MM.1S (cell line): ENCODE results near the gene LHX5.

Experiments used
- DNase-seq: peaks from one replicate; pipeline ENCODE4 v3.0.0-alpha.2; 2015
- H2AFZ ChIP-seq: fragments of 300-600 bp; sonication (generic); 2 replicates; pipeline ENCODE4 v1.6.0; 2016; ENCODE audit warnings: antibody characterized with exemption, low read length
- H3F3A ChIP-seq: fragments of 300-600 bp; sonication (generic); 2 replicates; pipeline ENCODE4 v1.6.1; 2016; ENCODE audit warnings: mild to moderate bottlenecking, antibody characterized with exemption, low read length, moderate library complexity, mixed read lengths; ENCODE audit not compliant: insufficient read depth
- H3K27ac ChIP-seq: fragments of 300-600 bp; sonication (generic); 2 replicates; pipeline ENCODE4 v1.5.1; 2016; ENCODE audit warnings: mild to moderate bottlenecking, low read length
- H3K27me3 ChIP-seq: fragments of 300-600 bp; sonication (generic); replicated peaks from 2 replicates; pipeline ENCODE4 v1.6.0; 2016; ENCODE audit warnings: low read length; ENCODE audit not compliant: insufficient read depth
- H3K36me3 ChIP-seq: fragments of 300-600 bp; sonication (generic); replicated peaks from 2 replicates; pipeline ENCODE4 v1.6.1; 2016; ENCODE audit warnings: mild to moderate bottlenecking, low read length, mixed read lengths; ENCODE audit not compliant: insufficient read depth
- H3K4me1 ChIP-seq: fragments of 300-600 bp; sonication (generic); 2 replicates; pipeline ENCODE4 v1.6.1; 2016; ENCODE audit warnings: low read length, mixed read lengths
- H3K4me2 ChIP-seq: fragments of 300-600 bp; sonication (generic); 2 replicates; pipeline ENCODE4 v1.6.0; 2016; ENCODE audit warnings: low read depth, low read length
- H3K4me3 ChIP-seq: fragments of 300-600 bp; sonication (generic); 2 replicates; pipeline ENCODE4 v1.5.1; 2016; ENCODE audit warnings: low read length, mixed read lengths
- H3K79me2 ChIP-seq: fragments of 300-600 bp; sonication (generic); 2 replicates; pipeline ENCODE4 v1.6.1; 2016; ENCODE audit warnings: mixed run types, low read length, mixed read lengths
- H3K9ac ChIP-seq: fragments of 300-600 bp; sonication (generic); 2 replicates; pipeline ENCODE4 v1.6.1; 2016; ENCODE audit warnings: low read length, mixed read lengths
- H3K9me2 ChIP-seq: fragments of 300-600 bp; sonication (generic); replicated peaks from 2 replicates; pipeline ENCODE4 v1.6.1; 2016; ENCODE audit warnings: mild to moderate bottlenecking, low read length, mixed read lengths; ENCODE audit not compliant: insufficient read depth
- H3K9me3 ChIP-seq: fragments of 300-600 bp; sonication (generic); replicated peaks from 2 replicates; pipeline ENCODE4 v1.6.1; 2016; ENCODE audit warnings: mild to moderate bottlenecking, low read length, mixed read lengths; ENCODE audit not compliant: insufficient read depth
- H4K20me1 ChIP-seq: fragments of 300-600 bp; sonication (generic); 2 replicates; pipeline ENCODE4 v1.6.1; 2016; ENCODE audit warnings: mild to moderate bottlenecking, low read length, moderate library complexity, mixed read lengths; ENCODE audit not compliant: insufficient read depth
- EZH2 ChIP-seq: fragments of 300-600 bp; sonication (generic); optimal IDR thresholded peaks from 2 replicates; pipeline ENCODE3; 2017; ENCODE audit warnings: low read depth, mild to moderate bottlenecking, antibody characterized with exemption, low read length, mixed read lengths
- EZH2phosphoT487 ChIP-seq: fragments of 300-600 bp; sonication (generic); IDR thresholded peaks from 2 replicates; pipeline ENCODE4 v1.6.1; 2018; ENCODE audit warnings: antibody characterized with exemption, low read length
- TF ChIP-seq, protein P1 (sequence below): fragments of 300-600 bp; sonication (generic); IDR thresholded peaks from 2 replicates; pipeline ENCODE4 v1.5.1; 2016; ENCODE audit warnings: antibody characterized with exemption, low read length, mixed read lengths

Gene LHX5

DNA sequence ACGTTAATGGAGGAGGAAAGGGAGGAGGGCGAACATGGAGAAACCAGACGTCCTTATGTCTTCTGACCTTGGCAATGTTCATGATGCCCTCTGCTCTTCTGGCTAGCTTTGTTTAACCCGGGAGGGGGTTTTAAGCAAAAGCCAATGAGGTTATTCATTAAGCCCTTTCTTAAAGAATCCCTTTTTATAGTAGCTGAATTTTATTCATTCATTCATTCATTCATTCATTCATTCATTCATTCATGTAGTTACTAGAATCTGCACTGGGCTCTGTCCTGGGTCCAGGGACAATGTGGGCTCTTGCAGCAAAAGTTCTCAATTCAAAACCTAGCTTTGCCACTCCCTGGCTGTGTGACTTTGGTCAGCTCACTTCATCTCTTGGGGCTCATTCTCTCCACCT lies 14.0 kb downstream of the LHX5 start:
- no peak overlapping the region for H3K27ac ChIP-seq
- H3K79me2 ChIP-seq = no peaks in the 10 kb centered on the region
- H3K4me1 ChIP-seq = no peaks in the 10 kb centered on the region
- no peaks in the 10 kb centered on the region for H4K20me1 ChIP-seq
- no peak overlapping the region for H3K4me2 ChIP-seq
- H2AFZ ChIP-seq = no peak overlapping the region
- TF ChIP-seq EZH2phosphoT487 = no peak
- no peak for TF ChIP-seq EZH2
- TF ChIP-seq, protein P1, sequence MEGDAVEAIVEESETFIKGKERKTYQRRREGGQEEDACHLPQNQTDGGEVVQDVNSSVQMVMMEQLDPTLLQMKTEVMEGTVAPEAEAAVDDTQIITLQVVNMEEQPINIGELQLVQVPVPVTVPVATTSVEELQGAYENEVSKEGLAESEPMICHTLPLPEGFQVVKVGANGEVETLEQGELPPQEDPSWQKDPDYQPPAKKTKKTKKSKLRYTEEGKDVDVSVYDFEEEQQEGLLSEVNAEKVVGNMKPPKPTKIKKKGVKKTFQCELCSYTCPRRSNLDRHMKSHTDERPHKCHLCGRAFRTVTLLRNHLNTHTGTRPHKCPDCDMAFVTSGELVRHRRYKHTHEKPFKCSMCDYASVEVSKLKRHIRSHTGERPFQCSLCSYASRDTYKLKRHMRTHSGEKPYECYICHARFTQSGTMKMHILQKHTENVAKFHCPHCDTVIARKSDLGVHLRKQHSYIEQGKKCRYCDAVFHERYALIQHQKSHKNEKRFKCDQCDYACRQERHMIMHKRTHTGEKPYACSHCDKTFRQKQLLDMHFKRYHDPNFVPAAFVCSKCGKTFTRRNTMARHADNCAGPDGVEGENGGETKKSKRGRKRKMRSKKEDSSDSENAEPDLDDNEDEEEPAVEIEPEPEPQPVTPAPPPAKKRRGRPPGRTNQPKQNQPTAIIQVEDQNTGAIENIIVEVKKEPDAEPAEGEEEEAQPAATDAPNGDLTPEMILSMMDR = no peak
- no peak for DNase-seq
- no peak overlapping the region for H3K4me3 ChIP-seq
- H3K9ac ChIP-seq = no peak overlapping the region
- no peaks in the 10 kb centered on the region for H3F3A ChIP-seq
- H3K9me2 ChIP-seq = no peaks in the 10 kb centered on the region
- H3K27me3 ChIP-seq = no peaks in the 10 kb centered on the region
- H3K9me3 ChIP-seq = no peaks in the 10 kb centered on the region
- no peaks in the 10 kb centered on the region for H3K36me3 ChIP-seq

DNA sequence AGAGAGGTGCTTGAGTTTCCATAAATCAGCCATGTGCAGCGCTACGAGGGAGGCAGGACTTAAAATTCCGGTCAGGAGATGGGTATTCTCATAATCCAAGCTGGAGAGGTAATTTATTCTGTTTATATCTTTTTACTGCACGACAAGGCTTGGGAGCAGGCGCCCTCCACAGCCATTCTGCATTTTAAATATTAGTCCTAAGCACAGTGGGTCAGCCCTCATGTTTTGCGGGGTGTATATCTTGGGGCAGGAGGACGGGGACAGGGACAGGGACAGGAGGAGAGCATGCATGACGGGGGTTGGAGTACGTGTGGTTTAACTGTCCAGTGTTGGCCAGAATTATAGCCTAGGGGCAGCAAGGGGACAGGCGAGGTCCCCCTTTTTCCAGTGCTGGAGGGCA lies 14.5 kb downstream of the LHX5 start:
- Histone ChIP-seq H3F3A (no peaks in the 10 kb centered on the region), H3K9me3 (no peaks in the 10 kb centered on the region), H4K20me1 (no peaks in the 10 kb centered on the region), H3K27ac (no peak overlapping the region), H3K9ac (no peak overlapping the region), H3K4me2 (no peak overlapping the region), H3K4me3 (no peak overlapping the region), H3K79me2 (no peaks in the 10 kb centered on the region), H2AFZ (no peak overlapping the region), H3K36me3 (no peaks in the 10 kb centered on the region), H3K4me1 (no peaks in the 10 kb centered on the region), H3K27me3 (no peaks in the 10 kb centered on the region), H3K9me2 (no peaks in the 10 kb centered on the region)
- TF ChIP-seq EZH2phosphoT487 (no peak), EZH2 (no peak)
- TF ChIP-seq, protein P1 = no peak
- DNase-seq = no peak

DNA sequence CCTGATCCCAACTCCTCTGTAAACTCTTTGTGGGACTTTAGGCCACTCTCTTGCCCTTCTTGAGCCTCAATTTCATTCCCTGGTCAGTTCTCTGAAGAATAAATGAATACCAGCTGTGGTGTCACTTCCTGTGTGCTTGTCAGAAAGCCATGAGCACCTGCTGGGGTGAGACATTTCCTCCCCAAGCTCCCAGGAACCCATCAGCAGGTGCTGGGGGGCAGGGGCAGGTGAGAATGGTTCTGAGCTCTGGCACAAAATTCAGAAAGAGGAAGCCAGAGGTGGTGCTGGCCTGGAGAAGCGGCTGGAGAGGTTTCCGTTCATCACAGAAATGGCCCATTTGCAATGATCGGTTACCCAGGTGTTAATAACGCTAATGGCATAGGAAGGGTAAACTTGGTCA lies 14.9 kb downstream of the LHX5 start:
- H2AFZ ChIP-seq = no peak overlapping the region
- no peaks in the 10 kb centered on the region for H3K27me3 ChIP-seq
- no peaks in the 10 kb centered on the region for H3K36me3 ChIP-seq
- no peaks in the 10 kb centered on the region for H3K4me1 ChIP-seq
- no peaks in the 10 kb centered on the region for H3K79me2 ChIP-seq
- H3K9ac ChIP-seq = no peak overlapping the region
- no peak overlapping the region for H3K27ac ChIP-seq
- H3F3A ChIP-seq = no peaks in the 10 kb centered on the region
- H4K20me1 ChIP-seq = no peaks in the 10 kb centered on the region
- no peaks in the 10 kb centered on the region for H3K9me2 ChIP-seq
- no peak for DNase-seq
- no peak overlapping the region for H3K4me2 ChIP-seq
- no peaks in the 10 kb centered on the region for H3K9me3 ChIP-seq
- no peak overlapping the region for H3K4me3 ChIP-seq
- TF ChIP-seq EZH2 = no peak
- TF ChIP-seq, protein P1 = no peak
- no peak for TF ChIP-seq EZH2phosphoT487
